GM12874 (cell line): ENCODE measurements around the gene KCTD10.

Experiments used
- TF ChIP-seq, protein P1 (sequence below): IDR thresholded peaks from 2 replicates; pipeline ENCODE4 v1.5.1; 2011; ENCODE audit warnings: low read depth, mild to moderate bottlenecking, control low read depth, low read length, moderate library complexity; ENCODE audit not compliant: insufficient read depth

The KCTD10 gene

DNA sequence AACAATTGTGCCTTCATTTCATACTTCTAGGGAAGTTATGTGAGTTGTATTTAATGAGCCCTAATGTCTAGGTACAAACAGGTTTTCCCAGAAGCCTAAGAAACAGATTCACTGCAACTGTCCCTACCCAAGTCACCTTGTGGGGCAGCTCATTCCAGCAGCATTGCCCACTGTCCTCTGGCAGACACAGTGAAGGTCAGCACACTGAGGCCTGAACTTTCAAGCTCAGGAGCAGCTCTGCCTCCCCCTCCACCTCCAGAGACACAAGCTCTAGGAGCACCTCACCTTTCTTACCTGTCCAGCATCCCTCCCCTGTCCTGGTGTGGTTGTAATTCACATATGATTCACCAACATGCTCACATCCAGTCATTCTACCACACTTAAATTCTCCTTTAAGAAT, 16.0 kb upstream of the KCTD10 start:
- TF ChIP-seq, protein P1, sequence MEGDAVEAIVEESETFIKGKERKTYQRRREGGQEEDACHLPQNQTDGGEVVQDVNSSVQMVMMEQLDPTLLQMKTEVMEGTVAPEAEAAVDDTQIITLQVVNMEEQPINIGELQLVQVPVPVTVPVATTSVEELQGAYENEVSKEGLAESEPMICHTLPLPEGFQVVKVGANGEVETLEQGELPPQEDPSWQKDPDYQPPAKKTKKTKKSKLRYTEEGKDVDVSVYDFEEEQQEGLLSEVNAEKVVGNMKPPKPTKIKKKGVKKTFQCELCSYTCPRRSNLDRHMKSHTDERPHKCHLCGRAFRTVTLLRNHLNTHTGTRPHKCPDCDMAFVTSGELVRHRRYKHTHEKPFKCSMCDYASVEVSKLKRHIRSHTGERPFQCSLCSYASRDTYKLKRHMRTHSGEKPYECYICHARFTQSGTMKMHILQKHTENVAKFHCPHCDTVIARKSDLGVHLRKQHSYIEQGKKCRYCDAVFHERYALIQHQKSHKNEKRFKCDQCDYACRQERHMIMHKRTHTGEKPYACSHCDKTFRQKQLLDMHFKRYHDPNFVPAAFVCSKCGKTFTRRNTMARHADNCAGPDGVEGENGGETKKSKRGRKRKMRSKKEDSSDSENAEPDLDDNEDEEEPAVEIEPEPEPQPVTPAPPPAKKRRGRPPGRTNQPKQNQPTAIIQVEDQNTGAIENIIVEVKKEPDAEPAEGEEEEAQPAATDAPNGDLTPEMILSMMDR: no peak

DNA sequence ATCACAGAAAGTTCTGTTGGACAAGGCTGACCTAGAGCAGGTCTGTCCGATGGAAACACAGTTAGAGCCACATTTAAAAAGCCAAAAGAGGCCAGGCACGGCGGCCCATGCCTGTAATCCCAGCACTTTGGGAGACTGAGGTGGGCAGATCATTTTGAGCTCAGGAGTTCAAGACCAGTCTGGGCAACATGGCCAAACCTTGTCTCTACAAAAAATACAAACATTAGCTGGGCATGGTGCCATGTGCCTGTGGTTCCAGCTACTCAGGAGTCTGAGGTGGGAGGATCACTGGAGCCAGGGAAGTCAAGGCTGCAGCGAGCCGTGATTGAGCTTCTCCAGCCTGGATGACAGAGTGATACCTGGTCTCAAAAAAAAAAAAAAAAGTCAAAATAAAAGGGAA, 15.3 kb upstream of the KCTD10 start:
- TF ChIP-seq, protein P1: no peak

DNA sequence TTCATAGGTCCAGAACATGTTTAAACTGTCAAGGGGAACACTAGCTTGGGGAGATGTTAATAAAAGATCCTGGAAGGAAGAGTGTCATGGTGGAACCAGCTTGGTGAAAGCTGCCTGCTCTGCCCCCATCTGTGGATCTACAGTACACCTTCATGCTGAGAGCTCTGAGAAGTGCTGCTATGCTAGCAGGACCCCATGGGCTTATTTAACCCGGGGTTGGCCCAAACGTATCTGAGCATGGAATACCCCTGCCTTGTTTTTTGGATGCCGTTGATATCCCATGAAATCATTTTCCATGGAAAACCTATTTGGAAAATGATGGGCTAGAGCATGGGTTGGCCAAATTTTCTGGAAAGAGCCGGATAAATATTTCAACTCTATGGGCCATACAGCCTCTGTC, 14.6 kb upstream of the KCTD10 start:
- TF ChIP-seq, protein P1: no peak

DNA sequence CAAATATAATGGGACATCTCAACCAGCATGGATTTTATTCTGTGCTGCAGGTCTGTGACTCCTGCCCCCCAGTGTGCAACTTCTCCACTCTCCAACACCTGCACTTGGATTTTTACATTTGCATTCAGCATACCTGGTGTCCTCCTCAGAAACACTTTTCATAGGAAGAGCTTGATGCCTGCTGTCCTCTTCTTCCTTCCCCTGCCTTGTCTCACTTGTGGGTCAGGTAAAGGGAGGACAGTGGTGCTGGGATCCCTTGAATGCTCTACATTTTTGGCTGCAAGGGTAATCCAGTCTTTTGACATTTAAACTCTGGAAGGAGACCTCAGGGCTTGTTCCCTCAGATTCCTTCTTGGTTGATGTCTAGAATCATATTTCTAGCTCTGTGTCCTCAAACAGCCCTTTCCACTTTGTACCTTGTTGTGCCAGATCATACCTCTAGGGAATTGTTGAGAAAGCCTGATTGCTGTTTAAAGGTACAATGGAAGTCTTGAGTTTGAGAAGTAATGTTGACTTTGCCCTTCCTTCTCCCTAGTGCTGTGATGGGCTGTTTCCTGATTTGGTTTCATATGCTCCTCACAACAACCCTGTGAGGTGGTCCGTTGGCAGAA, 13.0 kb upstream of the KCTD10 start:
- TF ChIP-seq, protein P1: no peak

DNA sequence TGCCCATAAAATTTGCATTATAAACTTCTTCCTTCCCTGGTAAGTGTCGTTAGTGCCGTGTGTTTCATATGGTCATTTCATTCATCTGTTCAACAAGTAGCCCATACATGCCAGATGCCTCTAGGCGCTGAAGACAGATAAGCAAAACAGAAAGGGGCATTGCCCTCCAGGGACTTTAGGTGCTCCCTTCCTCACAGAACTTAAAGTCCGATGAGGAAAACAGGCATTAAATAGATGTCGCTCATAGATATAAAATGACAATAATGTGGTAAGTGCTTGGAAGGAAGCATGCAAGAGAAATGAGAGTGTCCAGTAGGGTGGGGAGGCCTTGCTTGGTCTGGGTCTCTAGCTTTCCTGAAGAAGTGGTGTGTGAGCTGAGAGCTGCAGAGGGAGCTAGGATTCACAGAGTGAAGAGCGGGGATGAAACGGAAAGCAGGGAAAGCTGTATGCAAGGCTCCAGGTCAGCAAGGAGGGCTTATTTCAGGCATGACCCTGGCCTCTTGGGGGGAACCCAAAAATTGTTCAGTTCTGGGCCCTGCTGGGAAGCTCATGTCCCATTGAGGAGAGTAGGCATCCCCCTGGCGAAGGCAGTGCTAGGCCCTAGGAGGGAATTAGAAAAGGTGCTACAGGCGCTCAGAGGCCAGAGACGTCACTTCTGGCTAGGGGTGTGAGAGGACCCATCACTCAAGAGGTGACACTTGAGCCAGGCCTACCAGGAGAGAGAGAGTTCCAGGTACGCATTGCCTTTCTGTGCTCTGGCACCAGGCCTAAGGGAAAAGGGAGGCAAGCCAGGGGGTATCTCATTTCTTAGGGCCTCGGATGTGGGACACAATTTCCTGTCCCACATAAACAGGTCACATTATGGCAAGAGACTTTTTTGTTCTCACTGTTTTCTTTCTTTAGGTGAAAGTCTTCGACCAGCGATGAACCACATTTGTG, 12.2 kb upstream of the KCTD10 start:
- TF ChIP-seq, protein P1: no peak

DNA sequence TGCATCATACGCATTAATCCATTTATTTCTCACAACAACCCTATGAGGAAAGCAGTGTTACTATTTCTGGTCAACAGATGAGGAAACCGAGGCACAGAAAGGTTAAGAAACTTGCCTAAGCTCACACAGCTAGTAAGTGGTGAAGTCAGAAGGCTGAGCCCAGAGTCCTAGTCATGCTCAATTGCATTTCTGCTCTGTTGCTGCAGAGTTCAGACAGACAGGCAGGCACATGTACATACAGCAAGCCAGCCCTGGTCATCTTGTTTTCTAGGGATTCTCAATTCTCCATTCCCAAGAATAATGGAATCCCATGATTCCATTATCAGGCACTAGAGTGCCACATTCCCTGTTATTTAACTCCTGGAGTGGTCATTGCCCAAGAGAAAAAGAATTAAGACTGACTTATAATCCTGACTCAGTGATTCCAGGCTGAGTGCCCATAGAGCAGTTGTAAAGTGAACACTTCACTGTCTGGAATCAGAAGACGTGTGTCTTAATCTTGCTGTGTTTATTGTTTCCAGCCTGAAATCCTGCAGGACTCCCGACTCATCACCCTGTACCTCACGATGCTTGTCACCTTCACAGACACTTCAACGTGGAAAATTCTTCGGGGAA, 11.1 kb upstream of the KCTD10 start:
- TF ChIP-seq, protein P1: no peak
